Transverse colon (tissue), 4 donors: ENCODE data around the gene ERMARD. TPM values are rescaled to one million over a fixed set of nuclear protein-coding genes. Genes with fewer than 3 reads are reported as not detected.

Source experiments
- DNase-seq: peaks from one replicate; pipeline ENCODE4 v3.0.0-alpha.2; 2019
- H3K27ac ChIP-seq, 4 donors: fragments of 200-600 bp; sonication (generic); 2 replicates each; pipeline ENCODE4 v1.5.1; 2016 to 2018; ENCODE audit warnings: inconsistent platforms in 4 of 4
- H3K27me3 ChIP-seq: fragments of 200-600 bp; sonication (generic); 2 replicates; pipeline ENCODE4 v1.5.1; 2017; ENCODE audit warnings: inconsistent platforms
- H3K36me3 ChIP-seq, 4 donors: fragments of 200-600 bp; sonication (generic); 2 replicates each; pipeline ENCODE4 v1.5.1; 2017 to 2019; ENCODE audit warnings: inconsistent platforms in 4 of 4
- H3K4me1 ChIP-seq, 4 donors: fragments of 200-600 bp; sonication (generic); 2 replicates each; pipeline ENCODE4 v1.5.1; 2017 to 2020; ENCODE audit warnings: inconsistent platforms in 4 of 4
- H3K4me3 ChIP-seq, 4 donors: fragments of 200-600 bp; sonication (generic); 1 replicate in 1 of 4; 2 replicates in 3 of 4; pipeline versions ENCODE4 v1.5.1 to v1.6.1; 2017 to 2019; ENCODE audit warnings: inconsistent platforms in 4 of 4
- H3K9me3 ChIP-seq, 2 donors: fragments of 200-600 bp; sonication (generic); 2 replicates each; pipeline ENCODE4 v1.5.1; 2017 to 2019; ENCODE audit warnings: inconsistent platforms in 2 of 2
- CTCF ChIP-seq, 5 experiments: fragments of 200-600 bp in 3 of 5; fragments of 450-650 bp in 2 of 5; sonication (generic) in 3 of 5; IDR thresholded peaks; 1 replicate in 2 of 5; 2 replicates in 3 of 5; pipeline ENCODE4 v1.5.1; 2016 to 2017; ENCODE audit warnings: antibody characterized with exemption in 5 of 5, inconsistent platforms in 3 of 5, mild to moderate bottlenecking in 2 of 5, moderate library complexity in 1 of 5
- EP300 ChIP-seq: sonication (generic); formaldehyde crosslinking; IDR thresholded peaks from one replicate; pipeline ENCODE4 v1.6.1; 2017; ENCODE audit warnings: antibody characterized with exemption, low read depth
- POLR2A ChIP-seq: fragments of 450-650 bp; IDR thresholded peaks from one replicate; pipeline ENCODE4 v1.6.1; 2016; ENCODE audit warnings: antibody characterized with exemption, mild to moderate bottlenecking, moderate library complexity
- POLR2AphosphoS5 ChIP-seq, 3 donors: sonication (generic); formaldehyde crosslinking; IDR thresholded peaks; one replicate each; pipeline ENCODE4 v1.6.1; 2016; ENCODE audit warnings: antibody characterized with exemption in 3 of 3
- WGBS, 2 donors: methylation state at CpG; one replicate each; pipeline ENCODE4 v1.1.5; 2018; ENCODE audit warnings: low coverage in 1 of 2; 5-methylcytosine and 5-hydroxymethylcytosine counted together
- in situ Hi-C, 4 donors: fragments of 200-750 bp; cut with MboI; loops; one replicate each; pipeline versions ENCODE4 v1.15.0 to v1.15.1; 2017; ENCODE audit warnings: low sequenced_read_pairs in 3 of 4, low pct_ligation_motif_present in 1 of 4, low pct_unique_long_range_greater_than_20kb in 1 of 4
- intact Hi-C: fragments of 100-400 bp; cut with DNase I; formaldehyde crosslinking; loops from one replicate; pipeline ENCODE4 v1.15.1; 2023; ENCODE audit warnings: low total_unique reads
- total RNA-seq, 4 donors: library from RNA; depleted of rRNA; stranded (reverse); fragments of >200 nt; gene quantifications; one replicate each; pipeline ENCODE4 v1.1.0, GENCODE V29; 2016

The ERMARD gene
- total RNA-seq, 4 donors from 2014 or later = 15.7 to 29.5 (median 20.8) TPM

- Histone ChIP-seq H3K36me3 (no peaks in the 10 kb centered on the region), H3K4me1 (no peaks in the 10 kb centered on the region), H3K27ac (no peak overlapping the region), H3K4me3 (no peak overlapping the region), H3K9me3 (peaks cover 0 to 4% of the 10 kb centered on the region in 2 donors), H3K27me3 (no peaks in the 10 kb centered on the region)
- 68 to 100% methylated on average over 1 to 2 of the region's 2 CpGs for WGBS, 2 donors
- in situ Hi-C loops = loop anchor here in 1 of 4 donors (10.0 kb wide), 1 partner anchor 704 kb away; no protein-coding TSS in a partner anchor
- DNase-seq = no peak
- intact Hi-C loops = no loop called here
- TF ChIP-seq CTCF (IDR thresholded peaks at IDR 0.05) = no peak
Observed at GRCh38 chr6:169820358-169820757, 68.9 kb downstream of the ERMARD start.

- Histone ChIP-seq H3K4me1 (no peaks in the 10 kb centered on the region), H3K9me3 (no peaks in the 10 kb centered on the region), H3K27me3 (no peaks in the 10 kb centered on the region), H3K36me3 (no peaks in the 10 kb centered on the region), H3K4me3 (no peak overlapping the region), H3K27ac (no peak overlapping the region)
- WGBS, 2 donors = 82% methylated on average over 9 of the region's 9 CpGs; no CpG with 5 or more reads in 1 of the 2 donors
- TF ChIP-seq CTCF (IDR thresholded peaks at IDR 0.05) (no peak), EP300 (no peak), POLR2A (no peak), POLR2AphosphoS5 (IDR thresholded peaks at IDR 0.05) (no peak)
- DNase-seq = no peak
- in situ Hi-C loops = loop anchor here in 1 of 4 donors (10.0 kb wide), 1 partner anchor 701 kb away; no protein-coding TSS in a partner anchor
- intact Hi-C loops = no loop called here
Observed at GRCh38 chr6:169824021-169824420, 72.6 kb downstream of the ERMARD start.

GRCh38 chr6:169824848-169825557 lies 73.6 kb downstream of the ERMARD start:
- Histone ChIP-seq H3K4me1 (no peaks in the 10 kb centered on the region), H3K27me3 (no peaks in the 10 kb centered on the region), H3K27ac (no peak overlapping the region), H3K4me3 (no peak overlapping the region), H3K36me3 (no peaks in the 10 kb centered on the region), H3K9me3 (no peaks in the 10 kb centered on the region)
- intact Hi-C loops (no loop called here), in situ Hi-C loops (loop anchor here in 1 of 4 donors (10.0 kb wide), 1 partner anchor 700 kb away; no protein-coding TSS in a partner anchor)
- DNase-seq = no peak
- TF ChIP-seq POLR2A (no peak), POLR2AphosphoS5 (IDR thresholded peaks at IDR 0.05) (no peak), CTCF (IDR thresholded peaks at IDR 0.05) (no peak), EP300 (no peak)
- 84 to 95% methylated on average over 6 to 15 of the region's 15 CpGs for WGBS, 2 donors

GRCh38 chr6:169825558-169826225 lies 74.3 kb downstream of the ERMARD start:
- no peak for TF ChIP-seq CTCF (IDR thresholded peaks at IDR 0.05)
- no peak for TF ChIP-seq POLR2AphosphoS5 (IDR thresholded peaks at IDR 0.05)
- TF ChIP-seq EP300 = no peak
- TF ChIP-seq POLR2A = no peak
- Histone ChIP-seq H3K27me3 (no peaks in the 10 kb centered on the region), H3K27ac (no peak overlapping the region), H3K36me3 (no peaks in the 10 kb centered on the region), H3K4me3 (no peak overlapping the region), H3K4me1 (no peaks in the 10 kb centered on the region), H3K9me3 (no peaks in the 10 kb centered on the region)
- intact Hi-C loops (no loop called here), in situ Hi-C loops (loop anchor here in 1 of 4 donors (10.0 kb wide), 1 partner anchor 699 kb away; no protein-coding TSS in a partner anchor)
- DNase-seq = no peak
- 87 to 93% methylated on average over 3 to 12 of the region's 12 CpGs for WGBS, 2 donors
